ENCODE measurements around the gene HNRNPM.
A peak's percentile ranks its signal among the peaks of the same experiment; 100 is the strongest.
"Not testable (repeated sequence)": the region's sequence is repeated elsewhere in the genome, so short reads cannot be mapped to it uniquely, and the experiment has no call there.

HNRNPM gene

DNA sequence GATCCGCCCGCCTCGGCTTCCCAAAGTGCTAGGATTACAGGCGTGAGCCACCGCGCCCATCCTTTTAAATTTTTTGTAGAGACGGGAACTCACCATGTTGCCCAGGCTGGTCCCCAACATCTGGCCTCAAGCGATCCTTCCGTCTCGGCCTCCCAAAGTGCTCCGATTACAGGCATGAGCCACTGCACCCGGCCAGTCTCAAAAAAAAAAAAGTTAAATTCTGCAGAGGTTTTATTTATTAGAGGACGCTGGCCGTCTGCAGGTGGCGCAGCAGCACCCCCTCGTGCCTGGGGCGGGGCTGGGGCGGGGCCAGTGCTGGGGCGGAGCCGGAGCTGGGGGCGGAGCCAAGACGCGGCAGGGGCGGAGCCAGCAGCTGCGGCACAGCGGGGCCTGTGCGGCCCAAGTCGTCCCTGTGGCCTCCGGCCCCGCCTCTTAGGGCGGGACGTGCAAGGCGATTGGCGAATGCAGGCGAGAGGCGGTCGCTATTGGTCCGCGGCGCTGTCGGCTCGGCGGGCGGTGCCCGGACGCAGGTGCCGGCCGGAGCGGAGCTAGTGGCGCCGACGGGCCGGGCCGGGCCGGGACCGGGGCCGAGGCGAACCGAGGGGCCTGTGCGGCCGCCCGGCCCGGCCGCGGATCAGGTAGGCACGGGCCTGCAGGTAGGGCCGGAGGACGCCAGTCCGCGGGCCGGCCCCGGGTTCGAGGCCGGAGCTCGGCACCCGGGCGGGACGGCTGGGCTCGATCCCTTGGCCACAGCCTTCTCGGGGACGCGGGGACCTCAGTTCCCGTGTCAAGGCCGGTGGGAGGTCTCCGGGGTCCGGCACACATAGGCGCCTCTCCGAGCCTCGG, 31.8 kb upstream of the HNRNPM start, which contains the start of gene MARCHF2:
TSS of gene MARCHF2 (plus strand) at position 523 of the 846 bp plus-strand sequence. CDS start 8,536 bp downstream, outside the sequence.
- TF ChIP-seq, protein P1, sequence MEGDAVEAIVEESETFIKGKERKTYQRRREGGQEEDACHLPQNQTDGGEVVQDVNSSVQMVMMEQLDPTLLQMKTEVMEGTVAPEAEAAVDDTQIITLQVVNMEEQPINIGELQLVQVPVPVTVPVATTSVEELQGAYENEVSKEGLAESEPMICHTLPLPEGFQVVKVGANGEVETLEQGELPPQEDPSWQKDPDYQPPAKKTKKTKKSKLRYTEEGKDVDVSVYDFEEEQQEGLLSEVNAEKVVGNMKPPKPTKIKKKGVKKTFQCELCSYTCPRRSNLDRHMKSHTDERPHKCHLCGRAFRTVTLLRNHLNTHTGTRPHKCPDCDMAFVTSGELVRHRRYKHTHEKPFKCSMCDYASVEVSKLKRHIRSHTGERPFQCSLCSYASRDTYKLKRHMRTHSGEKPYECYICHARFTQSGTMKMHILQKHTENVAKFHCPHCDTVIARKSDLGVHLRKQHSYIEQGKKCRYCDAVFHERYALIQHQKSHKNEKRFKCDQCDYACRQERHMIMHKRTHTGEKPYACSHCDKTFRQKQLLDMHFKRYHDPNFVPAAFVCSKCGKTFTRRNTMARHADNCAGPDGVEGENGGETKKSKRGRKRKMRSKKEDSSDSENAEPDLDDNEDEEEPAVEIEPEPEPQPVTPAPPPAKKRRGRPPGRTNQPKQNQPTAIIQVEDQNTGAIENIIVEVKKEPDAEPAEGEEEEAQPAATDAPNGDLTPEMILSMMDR (IDR thresholded peaks at IDR 0.05): peak; percentile 93
- no peak for TF ChIP-seq ZFX (IDR thresholded peaks at IDR 0.05; ENCODE audit: borderline replicate concordance)
- peak within 1 kb of the TSS; percentile 52 for H3K27ac ChIP-seq

DNA sequence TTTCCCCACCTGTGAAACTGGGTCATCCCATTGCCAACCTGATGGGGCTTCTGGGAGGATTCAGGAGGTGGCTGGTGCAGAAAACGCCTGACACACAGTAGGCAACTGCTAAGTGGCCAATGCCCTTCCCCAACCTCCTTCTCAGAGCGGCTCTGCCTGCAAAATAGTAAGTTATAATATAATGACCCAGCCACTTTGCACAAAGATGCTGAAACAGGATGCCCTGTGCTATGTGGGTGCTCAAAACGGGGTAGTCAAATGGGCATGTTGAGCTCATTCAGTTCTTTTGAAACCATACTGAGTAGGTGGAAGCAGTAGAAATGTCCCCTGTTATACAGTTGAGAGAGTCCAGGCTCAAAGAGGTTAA, 31.2 kb upstream of the HNRNPM start:
- TF ChIP-seq, protein P1 (IDR thresholded peaks at IDR 0.05): no peak
- TF ChIP-seq ZFX (IDR thresholded peaks at IDR 0.05; ENCODE audit: borderline replicate concordance): no peak
- peak overlapping the region; percentile 52 for H3K27ac ChIP-seq

DNA sequence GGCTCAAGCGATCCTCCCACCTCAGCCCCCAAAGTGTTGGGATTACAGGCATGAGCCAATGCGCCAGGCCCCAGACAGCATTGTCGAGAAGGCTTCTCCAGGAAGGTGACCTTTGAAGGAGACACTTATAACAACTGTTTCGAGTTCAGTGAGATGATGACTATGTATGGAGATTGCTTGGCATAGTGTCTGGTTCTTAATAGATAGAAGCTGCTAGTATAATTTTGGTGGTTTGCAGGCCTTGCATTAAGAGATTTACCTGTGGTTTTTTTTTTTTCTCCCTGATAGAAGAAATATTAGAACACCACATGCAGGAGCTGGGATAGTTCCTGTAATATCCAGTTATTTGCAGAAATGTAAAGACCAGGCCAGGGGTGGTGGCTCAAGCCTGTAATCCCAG, 28.0 kb upstream of the HNRNPM start:
- TF ChIP-seq ZFX (IDR thresholded peaks at IDR 0.05; ENCODE audit: borderline replicate concordance): no peak
- TF ChIP-seq, protein P1 (IDR thresholded peaks at IDR 0.05): no peak
- no peak overlapping the region for H3K27ac ChIP-seq

DNA sequence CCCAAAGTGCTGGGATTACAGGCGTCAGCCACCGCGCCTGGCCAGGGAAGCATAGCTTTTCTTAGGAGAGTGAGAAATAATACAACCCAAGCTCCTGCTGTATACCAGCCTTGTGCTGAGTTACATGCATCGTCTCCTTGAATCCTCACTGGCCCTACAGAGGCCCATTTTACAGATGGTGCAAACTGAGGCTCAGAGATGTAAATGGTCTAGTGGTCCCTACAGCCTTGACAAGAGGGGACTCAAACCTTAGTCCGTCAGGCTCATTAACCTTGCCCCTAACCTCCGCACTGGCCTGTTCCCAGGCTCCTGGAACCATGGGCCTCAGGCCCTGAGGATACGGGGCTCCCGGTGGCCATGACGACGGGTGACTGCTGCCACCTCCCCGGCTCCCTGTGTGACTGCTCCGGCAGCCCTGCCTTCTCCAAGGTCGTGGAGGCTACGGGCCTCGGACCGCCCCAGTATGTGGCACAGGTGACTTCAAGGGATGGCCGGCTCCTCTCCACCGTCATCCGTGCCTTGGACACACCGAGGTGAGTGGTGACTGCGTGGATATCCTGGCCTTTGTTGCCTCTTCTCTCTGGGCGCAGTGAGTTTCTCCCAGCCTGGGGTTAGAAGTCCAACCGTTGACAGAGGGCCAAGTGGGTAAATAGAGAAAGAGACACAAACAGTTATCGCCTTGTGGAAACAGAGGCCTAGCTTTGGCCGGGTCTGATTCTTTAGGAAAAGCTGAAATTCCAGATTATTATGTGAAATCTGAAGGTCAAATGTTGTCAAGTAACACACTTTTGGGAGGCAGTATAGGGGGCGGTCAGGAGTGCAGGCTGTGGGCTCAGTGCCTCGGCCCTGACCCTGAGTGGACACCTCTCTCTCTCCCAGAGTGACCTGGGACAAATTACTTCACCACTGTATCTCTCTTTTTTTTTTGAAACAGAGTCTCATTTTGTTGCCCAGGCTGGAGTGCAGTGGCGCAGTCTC, 23.0 kb upstream of the HNRNPM start:
- H3K27ac ChIP-seq: no peak overlapping the region
- TF ChIP-seq, protein P1 (IDR thresholded peaks at IDR 0.05): no peak
- no peak for TF ChIP-seq ZFX (IDR thresholded peaks at IDR 0.05; ENCODE audit: borderline replicate concordance)

DNA sequence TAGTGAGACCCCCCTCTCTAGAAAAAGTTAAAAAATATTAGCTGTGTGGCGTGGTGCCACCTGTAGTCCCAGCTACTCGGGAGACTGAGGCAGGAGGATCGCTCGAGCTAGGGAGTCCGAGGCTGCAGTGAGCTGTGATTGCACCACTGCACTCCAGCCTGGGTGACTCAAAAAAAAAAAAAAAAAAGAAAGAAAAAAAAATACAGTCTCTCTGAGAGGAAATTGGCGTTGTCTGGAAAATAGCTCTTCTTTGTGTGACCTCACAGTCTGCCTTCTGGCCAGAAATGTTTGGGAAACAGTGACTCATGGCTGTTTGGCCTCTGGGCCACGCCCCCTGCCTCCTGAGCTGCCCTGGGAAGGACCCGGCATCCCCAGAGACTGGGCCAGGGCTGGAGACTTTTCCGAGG, 21.0 kb upstream of the HNRNPM start:
- no peak for TF ChIP-seq ZFX (IDR thresholded peaks at IDR 0.05; ENCODE audit: borderline replicate concordance)
- TF ChIP-seq, protein P1 (IDR thresholded peaks at IDR 0.05): no peak
- H3K27ac ChIP-seq: no peak overlapping the region

DNA sequence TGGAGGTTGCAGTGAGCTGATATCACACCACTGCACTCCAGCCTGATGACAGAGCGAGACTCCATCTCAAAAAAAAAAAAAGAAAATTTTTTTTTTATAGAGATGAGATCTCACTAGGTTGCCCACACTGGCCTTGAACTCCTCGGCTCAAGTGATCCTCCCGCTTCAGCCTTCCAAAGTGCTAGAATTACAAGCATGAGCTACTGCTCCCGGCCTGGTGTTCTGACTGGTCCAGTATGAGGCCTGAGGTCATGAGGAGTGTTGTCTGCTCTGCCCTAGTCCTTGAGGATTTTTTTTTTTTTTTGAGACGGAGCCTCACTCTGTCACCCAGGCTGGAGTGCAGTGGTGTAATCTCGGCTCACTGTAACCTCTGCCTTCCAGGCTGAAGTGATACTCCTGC, 19.4 kb upstream of the HNRNPM start:
- not testable (repeated sequence) for H3K27ac ChIP-seq

DNA sequence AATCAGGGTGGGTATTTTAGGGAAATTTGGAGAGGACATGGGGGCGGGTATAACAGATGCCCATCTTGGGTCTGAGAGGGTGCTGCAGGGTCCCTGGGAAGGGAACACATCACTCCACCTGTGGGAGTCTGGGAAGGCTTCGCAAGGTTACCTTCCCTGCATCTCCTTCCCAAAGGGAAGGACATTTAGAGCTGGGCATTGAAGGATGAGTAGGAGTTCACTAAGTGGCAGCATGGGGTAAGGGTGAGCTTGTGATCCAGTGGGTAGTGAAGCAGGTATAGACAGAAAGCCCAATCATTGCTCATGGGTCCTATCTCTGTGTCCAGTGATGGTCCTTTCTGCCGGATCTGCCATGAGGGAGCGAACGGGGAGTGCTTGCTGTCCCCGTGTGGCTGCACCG, 18.5 kb upstream of the HNRNPM start:
- H3K27ac ChIP-seq: no peak overlapping the region
- TF ChIP-seq, protein P1 (IDR thresholded peaks at IDR 0.05): no peak
- no peak for TF ChIP-seq ZFX (IDR thresholded peaks at IDR 0.05; ENCODE audit: borderline replicate concordance)
